CD4-positive, alpha-beta T cell treated with Interleukin-2 at 100 ng/mL for 4 hours (primary cell): Measurements from ENCODE around the gene SLC16A9.

Experiments used
- DNase-seq: peaks from one replicate; pipeline ENCODE4 v3.0.0-alpha.2; 2020; ENCODE audit warnings: low spot score

The SLC16A9 gene

DNA sequence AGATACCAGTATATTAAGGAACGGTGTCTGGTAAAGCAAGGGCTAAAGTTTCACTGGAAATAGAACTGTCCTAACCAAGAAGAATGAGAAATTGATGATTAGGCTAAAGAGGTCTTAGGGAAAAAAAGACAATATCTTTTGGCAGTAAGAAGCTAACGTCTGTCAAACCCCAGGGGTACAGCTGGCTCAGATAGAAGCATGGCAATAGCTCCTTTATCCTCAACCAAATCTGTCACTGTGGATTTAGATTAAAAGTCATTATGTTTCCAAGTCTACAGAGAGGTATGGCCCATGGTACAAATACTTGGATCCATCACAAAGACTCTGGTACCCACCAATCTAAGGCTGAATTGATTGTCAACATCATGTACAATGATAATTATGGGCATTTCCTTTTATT lies 8.6 kb upstream of the SLC16A9 start:
- no peak for DNase-seq

- no peak for DNase-seq
Observed at GRCh38 chr10:59713196-59713821, 3.7 kb upstream of the SLC16A9 start.

DNA sequence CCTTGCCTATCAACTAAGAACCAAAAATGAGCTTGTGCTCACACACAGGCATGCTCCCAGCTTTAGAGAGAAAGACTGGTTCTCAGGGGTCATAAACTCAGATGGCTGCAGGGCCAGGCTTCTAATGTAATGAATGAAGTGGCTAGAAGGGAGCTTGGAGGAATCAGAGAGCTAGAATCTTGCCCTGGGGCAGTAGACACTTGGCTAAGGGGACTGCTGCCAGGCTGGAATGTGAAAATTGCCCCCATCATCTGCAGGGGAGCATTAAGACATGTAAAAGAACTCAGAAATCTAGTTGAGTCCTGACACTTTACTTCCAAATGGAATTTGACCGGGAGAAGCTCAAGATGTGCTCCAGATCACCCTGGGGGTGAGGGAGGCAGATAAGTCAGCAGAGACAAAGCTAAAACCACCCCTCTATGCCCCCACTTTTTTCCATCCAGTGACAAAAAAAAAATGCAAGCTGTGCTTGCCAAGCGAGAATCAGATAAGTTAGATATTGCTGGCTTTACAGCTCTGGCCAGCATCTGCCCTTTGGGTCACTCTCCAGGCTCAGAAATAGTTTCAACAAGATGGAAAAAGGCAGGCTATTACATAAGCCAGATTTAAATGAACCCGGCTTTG lies 2.3 kb upstream of the SLC16A9 start:
- DNase-seq, result no peak

GRCh38 chr10:59708816-59709394 lies 745 bp downstream of the SLC16A9 start:
- no peak for DNase-seq

- no peak for DNase-seq
Observed at GRCh38 chr10:59706851-59707797, 2.5 kb downstream of the SLC16A9 start.

- DNase-seq, result no peak
Observed at GRCh38 chr10:59705931-59706330, 3.7 kb downstream of the SLC16A9 start.

- no peak for DNase-seq
Observed at GRCh38 chr10:59704630-59705029, 5.0 kb downstream of the SLC16A9 start.

DNA sequence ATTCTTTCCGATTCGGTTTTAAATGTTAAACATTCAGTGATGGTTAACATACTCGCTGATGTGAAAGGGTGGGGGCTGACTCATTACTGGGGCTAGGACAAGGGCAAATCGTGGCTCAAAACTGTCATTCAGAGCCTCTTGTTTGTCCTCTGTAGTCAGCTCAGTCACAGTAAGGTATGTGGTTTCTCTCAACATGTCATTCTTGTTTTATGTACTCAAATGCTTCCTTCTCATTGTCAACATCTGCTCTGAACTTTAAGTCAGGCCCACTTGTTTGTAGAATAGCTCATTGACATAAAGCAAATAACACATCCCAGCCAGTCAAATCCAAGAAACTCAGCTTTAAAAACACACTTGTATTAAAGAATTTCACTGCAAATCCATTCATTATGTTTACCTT lies 7.3 kb downstream of the SLC16A9 start:
- DNase-seq, result no peak

GRCh38 chr10:59700709-59701108 lies 8.9 kb downstream of the SLC16A9 start:
- no peak for DNase-seq

- no peak for DNase-seq
Observed at GRCh38 chr10:59698326-59698725, 11.3 kb downstream of the SLC16A9 start.

DNA sequence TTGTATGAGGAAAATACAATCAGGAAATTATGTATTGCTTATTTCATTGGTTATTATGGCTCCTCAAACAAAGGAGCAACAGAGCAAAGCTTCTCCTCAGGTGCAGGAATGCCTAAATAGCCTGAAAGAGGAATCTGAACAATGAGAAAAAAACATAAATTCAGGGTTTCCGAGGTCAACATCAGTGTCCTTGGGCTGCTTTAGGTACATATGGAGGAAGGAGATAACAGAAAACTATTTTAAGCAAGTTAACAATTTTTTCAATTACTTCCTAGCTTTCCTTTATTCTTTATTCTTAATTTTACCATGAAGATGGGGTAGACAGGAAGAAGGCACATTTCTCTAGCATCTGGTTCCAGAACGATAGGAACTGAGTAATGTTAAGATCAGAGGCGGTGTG lies 14.0 kb downstream of the SLC16A9 start:
- no peak for DNase-seq

- DNase-seq, result no peak
Observed at GRCh38 chr10:59694936-59695335, 14.7 kb downstream of the SLC16A9 start.

GRCh38 chr10:59692113-59692512 lies 17.5 kb downstream of the SLC16A9 start:
- no peak for DNase-seq

DNA sequence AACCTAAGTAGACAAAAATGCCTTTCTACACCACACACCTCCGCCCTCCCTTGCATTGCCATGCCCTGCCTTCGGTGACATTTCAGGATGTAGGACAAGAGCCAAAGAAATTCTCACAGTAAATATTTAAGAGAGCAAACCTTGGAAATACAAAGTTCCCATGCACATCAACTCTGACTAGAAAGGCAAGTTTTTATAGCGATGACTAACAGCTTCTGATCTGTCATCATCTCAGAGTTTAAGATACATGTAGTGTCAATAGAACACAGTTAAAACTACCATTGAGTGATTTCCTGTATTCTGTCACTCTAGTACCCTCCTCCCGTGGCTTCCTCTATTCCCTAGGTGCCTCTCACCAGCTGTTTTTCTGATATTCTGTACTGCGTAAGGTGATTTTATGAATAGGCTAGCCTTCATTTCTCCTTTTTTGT lies 20.7 kb downstream of the SLC16A9 start:
- no peak for DNase-seq

GRCh38 chr10:59687657-59688056 lies 22.0 kb downstream of the SLC16A9 start:
- DNase-seq, result no peak

GRCh38 chr10:59684006-59684405 lies 25.6 kb downstream of the SLC16A9 start:
- no peak for DNase-seq

GRCh38 chr10:59682986-59683937 lies 26.4 kb downstream of the SLC16A9 start:
- no peak for DNase-seq

- no peak for DNase-seq
Observed at GRCh38 chr10:59680199-59680598, 29.5 kb downstream of the SLC16A9 start.

DNA sequence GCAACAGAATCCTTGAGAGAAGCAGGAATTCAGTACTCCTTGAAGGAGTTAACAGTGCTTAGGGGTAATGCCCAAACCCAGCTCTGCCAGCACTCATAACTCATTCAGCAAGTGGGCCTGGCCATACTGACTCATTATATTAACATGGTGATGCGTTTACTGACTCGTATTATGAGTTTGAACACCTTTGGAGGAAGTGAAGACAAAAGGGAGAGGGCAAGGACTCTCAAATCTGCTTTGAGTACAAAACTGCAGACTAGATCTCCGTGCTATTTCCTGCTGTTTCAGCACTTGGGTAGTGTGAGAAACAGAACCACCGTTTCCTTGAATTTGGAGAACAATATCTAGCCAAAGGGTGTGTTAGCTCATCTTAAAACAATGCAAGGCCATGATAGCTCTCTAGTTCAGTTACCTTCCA lies 30.8 kb downstream of the SLC16A9 start:
- no peak for DNase-seq

GRCh38 chr10:59677253-59677831 lies 32.3 kb downstream of the SLC16A9 start:
- DNase-seq, result no peak

- DNase-seq, result no peak
Observed at GRCh38 chr10:59675812-59676211, 33.8 kb downstream of the SLC16A9 start.
